Activated CD8-positive, alpha-beta memory T cell treated with anti-CD3 and anti-CD28 coated beads, Interleukin-2, amount 50 U/mL, for 24 hours (primary cell): ENCODE data around the gene ABCC5.
"Not testable (repeated sequence)": the region's sequence is repeated elsewhere in the genome, so short reads cannot be mapped to it uniquely, and the experiment has no call there.

ENCODE experiments used
- DNase-seq: peaks from one replicate; pipeline ENCODE4 v3.0.0-alpha.2; 2020; ENCODE audit errors: extremely low read depth

ABCC5 gene

GRCh38 chr3:183892610-183893214 is 125.0 kb downstream of the ABCC5 start:
- DNase-seq: no peak

GRCh38 chr3:183885766-183886165 is 131.9 kb downstream of the ABCC5 start:
- DNase-seq: no peak

- DNase-seq: peak; percentile 91
Observed at GRCh38 chr3:183884427-183885296, 133.0 kb downstream of the ABCC5 start, which contains the start of gene PARL. PARL (minus strand) TSS chr3:183884880; CDS start chr3:183884846, 34 bp downstream.

- DNase-seq: no peak
Observed at GRCh38 chr3:183884097-183884426, 133.6 kb downstream of the ABCC5 start.

GRCh38 chr3:183883291-183884096 is 134.2 kb downstream of the ABCC5 start:
- no peak for DNase-seq

- no peak for DNase-seq
Observed at GRCh38 chr3:183880121-183880520, 137.6 kb downstream of the ABCC5 start.

GRCh38 chr3:183879243-183879642 is 138.4 kb downstream of the ABCC5 start:
- no peak for DNase-seq

GRCh38 chr3:183878071-183878470 is 139.6 kb downstream of the ABCC5 start:
- DNase-seq: no peak

- not testable (repeated sequence) for DNase-seq
Observed at GRCh38 chr3:183877227-183877626, 140.5 kb downstream of the ABCC5 start.

GRCh38 chr3:183875411-183875810 is 142.3 kb downstream of the ABCC5 start:
- no peak for DNase-seq

- no peak for DNase-seq
Observed at GRCh38 chr3:183873914-183874313, 143.8 kb downstream of the ABCC5 start.

- DNase-seq: no peak
Observed at GRCh38 chr3:183871541-183871940, 146.1 kb downstream of the ABCC5 start.

GRCh38 chr3:183870563-183870962 is 147.1 kb downstream of the ABCC5 start:
- no peak for DNase-seq
